RWPE1 (cell line): ENCODE data around the gene AHR.

ENCODE experiments used
- CTCF ChIA-PET: fragments of 350-600 bp; sonication (Branson Sonifier 250); formaldehyde crosslinking; extraction: SDS; loops from one replicate; lab custom pipeline; 2021; lab: Yijun Ruan, JAX
- POLR2A ChIA-PET: fragments of 400-600 bp; formaldehyde crosslinking; extraction: SDS; loops from one replicate; lab custom pipeline; 2020; ENCODE audit warnings: antibody characterized with exemption; ENCODE audit not compliant: low non-redundant PET; lab: Yijun Ruan, JAX
- DNase-seq: peaks from one replicate; pipeline ENCODE4 v3.0.0; 2012; ENCODE audit warnings: low spot score
- H3K27ac ChIP-seq: fragments of 450-650 bp; 2 replicates; pipeline ENCODE4 v1.5.1; 2017
- TF ChIP-seq, protein P1 (sequence below): fragments of 450-650 bp; conservative IDR thresholded peaks from 2 replicates; pipeline ENCODE4 v1.5.1; 2017; ENCODE audit warnings: low read depth, mild to moderate bottlenecking

The AHR gene

GRCh38 chr7:17298102-17298839 lies at the start of gene AHR:
TSS of gene AHR (plus strand) at chr7:17298652. CDS start at chr7:17299265, 613 bp downstream.
- peak within 1 kb of the TSS; percentile 94 for H3K27ac ChIP-seq
- CTCF ChIA-PET, result no interaction called here
- peak; percentile 96 for DNase-seq
- POLR2A ChIA-PET, result interaction anchor here (0.6 kb wide), 1 partner anchor 380 kb away, joined by 3 read pairs; no protein-coding TSS in a partner anchor
- TF ChIP-seq, protein P1, sequence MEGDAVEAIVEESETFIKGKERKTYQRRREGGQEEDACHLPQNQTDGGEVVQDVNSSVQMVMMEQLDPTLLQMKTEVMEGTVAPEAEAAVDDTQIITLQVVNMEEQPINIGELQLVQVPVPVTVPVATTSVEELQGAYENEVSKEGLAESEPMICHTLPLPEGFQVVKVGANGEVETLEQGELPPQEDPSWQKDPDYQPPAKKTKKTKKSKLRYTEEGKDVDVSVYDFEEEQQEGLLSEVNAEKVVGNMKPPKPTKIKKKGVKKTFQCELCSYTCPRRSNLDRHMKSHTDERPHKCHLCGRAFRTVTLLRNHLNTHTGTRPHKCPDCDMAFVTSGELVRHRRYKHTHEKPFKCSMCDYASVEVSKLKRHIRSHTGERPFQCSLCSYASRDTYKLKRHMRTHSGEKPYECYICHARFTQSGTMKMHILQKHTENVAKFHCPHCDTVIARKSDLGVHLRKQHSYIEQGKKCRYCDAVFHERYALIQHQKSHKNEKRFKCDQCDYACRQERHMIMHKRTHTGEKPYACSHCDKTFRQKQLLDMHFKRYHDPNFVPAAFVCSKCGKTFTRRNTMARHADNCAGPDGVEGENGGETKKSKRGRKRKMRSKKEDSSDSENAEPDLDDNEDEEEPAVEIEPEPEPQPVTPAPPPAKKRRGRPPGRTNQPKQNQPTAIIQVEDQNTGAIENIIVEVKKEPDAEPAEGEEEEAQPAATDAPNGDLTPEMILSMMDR, result no peak

DNA sequence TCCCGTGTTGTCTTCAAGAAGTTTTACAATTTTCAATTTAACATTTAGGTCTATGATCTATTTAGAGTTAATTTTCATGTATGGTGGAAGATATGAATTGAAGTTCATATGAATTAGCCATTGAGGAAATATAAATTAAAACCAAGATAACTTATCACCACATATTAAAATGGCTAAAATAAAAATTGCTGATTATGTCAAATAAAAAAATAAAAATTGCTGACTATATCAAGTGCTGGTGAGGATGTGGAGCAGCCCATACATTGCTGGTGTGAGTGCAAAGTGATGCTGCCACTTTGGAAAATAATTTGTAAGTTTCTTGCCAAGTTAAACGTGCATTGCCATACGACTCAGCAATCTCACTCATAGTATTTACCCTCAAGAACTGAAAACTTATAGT lies 44.6 kb upstream of the AHR start:
- TF ChIP-seq, protein P1, result no peak
- DNase-seq, result no peak
- ChIA-PET CTCF (no interaction called here), POLR2A (no interaction called here)
- H3K27ac ChIP-seq, result no peak overlapping the region

DNA sequence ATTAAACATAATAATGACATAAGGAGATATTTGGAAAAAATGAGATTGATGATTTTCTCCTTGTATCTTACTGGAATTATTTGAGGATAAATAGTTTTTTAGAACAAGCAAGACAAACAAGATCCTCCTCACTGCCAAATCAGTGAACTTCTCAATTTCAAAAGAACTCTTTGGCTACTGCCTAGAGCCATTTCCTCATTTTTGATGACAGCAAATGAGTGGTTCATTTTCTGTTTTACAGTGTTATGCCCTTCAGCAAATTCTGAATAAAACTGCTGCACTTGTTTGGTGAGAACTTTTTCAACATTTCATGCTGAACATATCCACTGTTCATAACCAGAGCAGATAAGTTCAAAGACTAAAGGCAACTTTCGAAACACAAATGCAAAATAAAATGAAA lies 42.5 kb upstream of the AHR start:
- no peak for DNase-seq
- H3K27ac ChIP-seq, result no peak overlapping the region
- ChIA-PET CTCF (no interaction called here), POLR2A (no interaction called here)
- TF ChIP-seq, protein P1, result no peak

DNA sequence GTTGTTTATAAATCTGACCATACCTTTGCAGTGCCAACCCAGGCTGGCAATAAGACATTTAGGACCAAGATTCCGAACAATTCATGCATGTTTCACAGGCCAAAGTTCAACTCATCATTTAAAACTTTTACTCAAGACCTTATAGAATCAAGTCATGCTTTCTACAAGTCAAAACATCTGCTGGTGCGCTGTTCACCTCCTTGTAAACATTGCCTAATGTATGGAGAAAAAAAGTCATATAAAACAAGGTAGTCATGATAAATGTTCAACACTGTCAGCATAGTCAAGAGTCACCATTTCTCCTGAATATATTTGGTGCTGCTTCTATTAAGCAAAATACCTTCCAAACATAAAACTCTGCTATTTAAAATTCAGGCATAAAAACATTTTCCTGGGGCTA lies 42.1 kb upstream of the AHR start:
- H3K27ac ChIP-seq, result no peak overlapping the region
- CTCF ChIA-PET, result no interaction called here
- TF ChIP-seq, protein P1, result no peak
- DNase-seq, result no peak
- POLR2A ChIA-PET, result no interaction called here

DNA sequence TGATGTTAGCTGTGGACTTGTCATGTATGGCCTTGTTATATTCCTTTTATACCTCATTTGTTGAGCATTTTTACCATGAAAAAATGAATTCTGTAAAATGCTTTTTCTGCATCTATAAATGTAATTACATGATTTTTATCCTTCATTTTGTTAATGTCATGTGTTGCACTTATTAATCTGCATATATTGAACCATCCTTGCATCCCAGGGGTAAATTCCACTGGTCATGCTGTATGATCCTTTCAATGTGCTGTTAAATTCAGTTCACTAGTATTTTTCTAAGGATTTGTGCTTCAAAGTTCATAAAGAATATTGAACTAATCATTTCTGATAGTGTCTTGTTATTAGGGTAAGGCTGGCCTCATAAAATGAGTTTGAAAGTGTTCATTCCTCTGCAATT lies 31.9 kb upstream of the AHR start:
- ChIA-PET POLR2A (no interaction called here), CTCF (interaction anchor here (0.6 to 0.7 kb wide), 2 partner anchors 10 to 609 kb away, joined by 3 read pairs; no protein-coding TSS in a partner anchor)
- DNase-seq, result no peak
- TF ChIP-seq, protein P1, result no peak
- H3K27ac ChIP-seq, result no peak overlapping the region

DNA sequence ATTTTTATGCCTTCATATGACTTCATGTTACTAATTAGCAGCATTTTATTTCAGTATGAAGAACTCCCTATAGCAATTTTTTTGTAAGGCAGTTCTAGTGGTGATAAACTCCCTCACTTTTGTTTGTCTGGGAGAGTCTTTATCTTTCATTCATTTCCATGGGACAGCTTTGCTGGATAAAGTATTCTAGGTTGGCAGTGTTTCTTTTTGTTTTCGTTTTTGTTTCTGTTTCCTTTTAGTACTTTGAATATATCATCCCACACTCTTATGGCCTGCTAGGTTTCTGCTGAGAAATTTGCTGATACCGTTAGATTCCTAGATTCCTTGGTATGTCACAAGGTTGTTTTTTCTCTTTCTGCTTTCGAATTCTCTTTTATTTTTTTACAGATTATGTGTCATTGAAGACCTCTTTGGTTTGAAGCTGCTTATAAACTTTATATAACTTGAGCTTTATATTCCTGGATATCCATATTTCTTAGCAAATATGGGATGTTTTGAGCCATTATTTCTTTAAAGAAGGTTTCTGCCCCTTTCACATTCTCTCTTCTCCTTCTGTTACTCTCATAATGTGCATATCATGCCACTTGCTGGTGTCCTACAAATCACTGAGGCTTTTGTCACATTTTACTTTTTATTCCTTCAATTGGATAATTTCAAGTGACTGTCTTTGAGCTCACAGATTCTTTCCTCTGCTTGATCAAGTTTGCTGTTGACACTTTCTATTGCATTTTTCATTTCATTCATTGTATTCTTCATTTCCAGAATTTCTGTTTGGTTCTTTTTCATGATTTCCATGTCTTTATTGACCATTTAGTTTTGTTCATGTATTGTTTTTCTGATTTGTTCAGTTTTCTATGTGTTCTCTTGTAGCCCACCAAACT lies 28.9 kb upstream of the AHR start:
- ChIA-PET POLR2A (no interaction called here), CTCF (interaction anchor here (0.8 kb wide), 1 partner anchor 462 kb away, joined by 3 read pairs; no protein-coding TSS in a partner anchor)
- H3K27ac ChIP-seq, result no peak overlapping the region
- DNase-seq, result no peak
- TF ChIP-seq, protein P1, result no peak
